ENCODE measurements around the gene KLHL8.

The KLHL8 gene

GRCh38 chr4:87220094-87220822 lies at the start of gene KLHL8:
Gene KLHL8, minus strand, starts transcription at chr4:87220618. Its CDS starts 25,079 bp downstream, at chr4:87195539.
- Histone ChIP-seq H3K27ac (peak within 1 kb of the TSS; percentile 83), H3K9ac (peak within 1 kb of the TSS; percentile 90), H3K4me1 (ENCODE audit: low read depth, poor library complexity, severe bottlenecking) (peaks cover 20% of the 10 kb centered on the region), H4K20me1 (ENCODE audit: insufficient read depth) (no peaks in the 10 kb centered on the region), H2AFZ (ENCODE audit: low read depth) (peak within 1 kb of the TSS; percentile 96), H3K36me3 (ENCODE audit: insufficient read depth) (no peaks in the 10 kb centered on the region), H3K27me3 (ENCODE audit: insufficient read depth, low read depth) (no peaks in the 10 kb centered on the region), H3K4me3 (IDR thresholded peaks at IDR 0.05; ENCODE audit: insufficient read depth, low read depth, low read length) (peak within 1 kb of the TSS; percentile 57), H3K79me2 (ENCODE audit: insufficient read depth, low read depth) (peaks cover 40% of the 10 kb centered on the region), H3K4me2 (peak within 1 kb of the TSS; percentile 56)
- no peak for TF ChIP-seq CTCF (conservative IDR thresholded peaks at IDR 0.05; ENCODE audit: low read depth, low read length)

GRCh38 chr4:87270144-87270543 lies 49.7 kb upstream of the KLHL8 start:
- H3K4me1 ChIP-seq (ENCODE audit: low read depth, poor library complexity, severe bottlenecking): no peaks in the 10 kb centered on the region
- H3K36me3 ChIP-seq (ENCODE audit: insufficient read depth): no peaks in the 10 kb centered on the region
- H3K4me3 ChIP-seq (IDR thresholded peaks at IDR 0.05; ENCODE audit: insufficient read depth, low read depth, low read length): no peak overlapping the region
- H3K79me2 ChIP-seq (ENCODE audit: insufficient read depth, low read depth): no peaks in the 10 kb centered on the region
- H3K27me3 ChIP-seq (ENCODE audit: insufficient read depth, low read depth): no peaks in the 10 kb centered on the region
- no peak overlapping the region for H2AFZ ChIP-seq (ENCODE audit: low read depth)
- H3K27ac ChIP-seq: no peak overlapping the region
- H3K9ac ChIP-seq: no peak overlapping the region
- H4K20me1 ChIP-seq (ENCODE audit: insufficient read depth): no peaks in the 10 kb centered on the region
- peak; percentile 40; the same call in 1 of the 2 replicates for TF ChIP-seq CTCF (conservative IDR thresholded peaks at IDR 0.05; ENCODE audit: low read depth, low read length)
- H3K4me2 ChIP-seq: no peak overlapping the region

GRCh38 chr4:87268411-87268810 lies 48.0 kb upstream of the KLHL8 start:
- no peaks in the 10 kb centered on the region for H3K27me3 ChIP-seq (ENCODE audit: insufficient read depth, low read depth)
- H3K27ac ChIP-seq: no peak overlapping the region
- no peaks in the 10 kb centered on the region for H4K20me1 ChIP-seq (ENCODE audit: insufficient read depth)
- H3K79me2 ChIP-seq (ENCODE audit: insufficient read depth, low read depth): no peaks in the 10 kb centered on the region
- no peak overlapping the region for H2AFZ ChIP-seq (ENCODE audit: low read depth)
- no peak overlapping the region for H3K4me2 ChIP-seq
- TF ChIP-seq CTCF (conservative IDR thresholded peaks at IDR 0.05; ENCODE audit: low read depth, low read length): no peak
- no peaks in the 10 kb centered on the region for H3K4me1 ChIP-seq (ENCODE audit: low read depth, poor library complexity, severe bottlenecking)
- H3K36me3 ChIP-seq (ENCODE audit: insufficient read depth): no peaks in the 10 kb centered on the region
- H3K4me3 ChIP-seq (IDR thresholded peaks at IDR 0.05; ENCODE audit: insufficient read depth, low read depth, low read length): no peak overlapping the region
- no peak overlapping the region for H3K9ac ChIP-seq

GRCh38 chr4:87266986-87267385 lies 46.6 kb upstream of the KLHL8 start:
- H3K27me3 ChIP-seq (ENCODE audit: insufficient read depth, low read depth): no peaks in the 10 kb centered on the region
- no peak overlapping the region for H3K27ac ChIP-seq
- H3K36me3 ChIP-seq (ENCODE audit: insufficient read depth): no peaks in the 10 kb centered on the region
- H4K20me1 ChIP-seq (ENCODE audit: insufficient read depth): no peaks in the 10 kb centered on the region
- H2AFZ ChIP-seq (ENCODE audit: low read depth): no peak overlapping the region
- no peak overlapping the region for H3K4me2 ChIP-seq
- H3K4me1 ChIP-seq (ENCODE audit: low read depth, poor library complexity, severe bottlenecking): no peaks in the 10 kb centered on the region
- no peak overlapping the region for H3K4me3 ChIP-seq (IDR thresholded peaks at IDR 0.05; ENCODE audit: insufficient read depth, low read depth, low read length)
- no peak overlapping the region for H3K9ac ChIP-seq
- H3K79me2 ChIP-seq (ENCODE audit: insufficient read depth, low read depth): no peaks in the 10 kb centered on the region
- TF ChIP-seq CTCF (conservative IDR thresholded peaks at IDR 0.05; ENCODE audit: low read depth, low read length): no peak

All from KMS-11 (cell line).